ENCODE measurements around the gene DISC1. TPM values are rescaled to one million over a fixed set of nuclear protein-coding genes. Genes with fewer than 3 reads are reported as not detected.

DISC1 gene
- polyA plus RNA-seq, 1 experiment, result 5.4 TPM

DNA sequence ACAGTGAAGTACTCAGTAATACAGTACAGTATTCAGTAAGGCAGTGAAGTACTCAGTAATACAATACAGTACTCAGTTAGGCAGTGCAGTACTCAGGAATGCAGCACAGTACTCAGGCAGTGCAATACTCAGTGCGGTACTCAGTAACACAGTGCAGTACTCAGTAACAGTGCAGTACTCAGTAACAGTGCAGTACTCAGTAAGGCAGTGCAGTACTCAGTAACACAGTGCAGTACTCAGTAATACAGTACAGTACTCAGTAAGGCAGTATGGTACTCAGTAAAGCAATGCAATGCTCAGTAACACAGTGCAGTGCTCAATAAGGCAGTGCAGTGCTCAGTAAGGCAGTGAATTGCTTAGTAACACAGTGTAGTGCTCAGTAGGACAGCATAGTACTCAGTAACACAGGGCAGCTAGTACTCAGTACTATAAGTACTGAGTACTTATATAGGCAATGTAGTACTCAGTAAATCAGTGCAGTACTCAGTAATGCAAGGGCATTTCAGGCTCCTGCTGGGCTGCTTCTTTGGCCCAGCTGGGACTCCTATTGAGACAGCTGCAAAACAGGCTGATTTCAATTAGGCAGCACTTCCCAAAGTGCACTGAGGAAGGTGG, 411.3 kb downstream of the DISC1 start:
- POLR2A ChIA-PET, result no interaction called here
- H3K27me3 ChIP-seq (ENCODE audit: control insufficient read depth, insufficient read depth, low read length), result no peaks in the 10 kb centered on the region

GRCh38 chr1:232038706-232039677, 412.4 kb downstream of the DISC1 start:
- Histone ChIP-seq H3K27ac (ENCODE audit: low read depth, low read length) (no peak overlapping the region), H3K27me3 (ENCODE audit: control insufficient read depth, insufficient read depth, low read length) (no peaks in the 10 kb centered on the region), H3K9me3 (ENCODE audit: control insufficient read depth, insufficient read depth, low read length) (no peaks in the 10 kb centered on the region), H3K4me3 (ENCODE audit: low read depth, low read length) (no peak overlapping the region)
- CTCF ChIA-PET, result no interaction called here
- TF ChIP-seq, protein P1, sequence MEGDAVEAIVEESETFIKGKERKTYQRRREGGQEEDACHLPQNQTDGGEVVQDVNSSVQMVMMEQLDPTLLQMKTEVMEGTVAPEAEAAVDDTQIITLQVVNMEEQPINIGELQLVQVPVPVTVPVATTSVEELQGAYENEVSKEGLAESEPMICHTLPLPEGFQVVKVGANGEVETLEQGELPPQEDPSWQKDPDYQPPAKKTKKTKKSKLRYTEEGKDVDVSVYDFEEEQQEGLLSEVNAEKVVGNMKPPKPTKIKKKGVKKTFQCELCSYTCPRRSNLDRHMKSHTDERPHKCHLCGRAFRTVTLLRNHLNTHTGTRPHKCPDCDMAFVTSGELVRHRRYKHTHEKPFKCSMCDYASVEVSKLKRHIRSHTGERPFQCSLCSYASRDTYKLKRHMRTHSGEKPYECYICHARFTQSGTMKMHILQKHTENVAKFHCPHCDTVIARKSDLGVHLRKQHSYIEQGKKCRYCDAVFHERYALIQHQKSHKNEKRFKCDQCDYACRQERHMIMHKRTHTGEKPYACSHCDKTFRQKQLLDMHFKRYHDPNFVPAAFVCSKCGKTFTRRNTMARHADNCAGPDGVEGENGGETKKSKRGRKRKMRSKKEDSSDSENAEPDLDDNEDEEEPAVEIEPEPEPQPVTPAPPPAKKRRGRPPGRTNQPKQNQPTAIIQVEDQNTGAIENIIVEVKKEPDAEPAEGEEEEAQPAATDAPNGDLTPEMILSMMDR (IDR thresholded peaks at IDR 0.05; ENCODE audit: low read depth, low read length), result no peak
- no peak for DNase-seq (ENCODE audit: low read depth, low spot score)
- POLR2A ChIA-PET, result no interaction called here

More for the DNA sequence above, 411.3 kb downstream of the DISC1 start:
- CTCF ChIA-PET, result no interaction called here
- Histone ChIP-seq H3K4me3 (ENCODE audit: low read depth, low read length) (no peak overlapping the region), H3K27ac (ENCODE audit: low read depth, low read length) (no peak overlapping the region), H3K9me3 (ENCODE audit: control insufficient read depth, insufficient read depth, low read length) (no peaks in the 10 kb centered on the region)
- TF ChIP-seq, protein P1 (IDR thresholded peaks at IDR 0.05; ENCODE audit: low read depth, low read length), result no peak
- no peak for DNase-seq (ENCODE audit: low read depth, low spot score)

GRCh38 chr1:232040260-232040659, 413.7 kb downstream of the DISC1 start:
- TF ChIP-seq, protein P1 (IDR thresholded peaks at IDR 0.05; ENCODE audit: low read depth, low read length), result no peak
- Histone ChIP-seq H3K27me3 (ENCODE audit: control insufficient read depth, insufficient read depth, low read length) (no peaks in the 10 kb centered on the region), H3K27ac (ENCODE audit: low read depth, low read length) (no peak overlapping the region), H3K9me3 (ENCODE audit: control insufficient read depth, insufficient read depth, low read length) (no peaks in the 10 kb centered on the region), H3K4me3 (ENCODE audit: low read depth, low read length) (no peak overlapping the region)
- no peak for DNase-seq (ENCODE audit: low read depth, low spot score)
- POLR2A ChIA-PET, result no interaction called here
- CTCF ChIA-PET, result no interaction called here

- H3K9me3 ChIP-seq (ENCODE audit: control insufficient read depth, insufficient read depth, low read length), result no peaks in the 10 kb centered on the region
- DNase-seq (ENCODE audit: low read depth, low spot score), result no peak
- no peak overlapping the region for H3K27ac ChIP-seq (ENCODE audit: low read depth, low read length)
- H3K4me3 ChIP-seq (ENCODE audit: low read depth, low read length), result no peak overlapping the region
- ChIA-PET CTCF (no interaction called here), POLR2A (no interaction called here)
- TF ChIP-seq, protein P1 (IDR thresholded peaks at IDR 0.05; ENCODE audit: low read depth, low read length), result no peak
- no peaks in the 10 kb centered on the region for H3K27me3 ChIP-seq (ENCODE audit: control insufficient read depth, insufficient read depth, low read length)
These were observed 418.1 kb downstream of the DISC1 start for GRCh38 chr1:232044728-232045127.
